ENCODE results near the gene LGALS8. TPM values are rescaled to one million over a fixed set of nuclear protein-coding genes. Genes with fewer than 3 reads are reported as not detected.

The LGALS8 gene
- total and polyA plus RNA-seq, 2 donors (not counting 1 experiment from before 2014, with no cell fraction given) = 38.0 to 67.0 TPM

GRCh38 chr1:236526079-236526478 is 2.3 kb downstream of the LGALS8 start:
- H3K27ac Mint-ChIP-seq = no peak overlapping the region
- 94% methylated on average over 2 of the region's 3 CpGs for WGBS (ENCODE audit: insufficient coverage)

GRCh38 chr1:236530286-236530685 is 6.5 kb downstream of the LGALS8 start:
- H3K4me1 Mint-ChIP-seq = peaks cover 24% of the 10 kb centered on the region
- no peak overlapping the region for H3K4me3 Mint-ChIP-seq
- H3K9ac ChIP-seq (ENCODE audit: low read length) = no peak overlapping the region
- no peak overlapping the region for H3K4me2 ChIP-seq (replicated peaks; ENCODE audit: low read depth, low read length, poor library complexity, severe bottlenecking)
- H3K27ac ChIP-seq (ENCODE audit: low read length in 2 of 2) = no peak overlapping the region
- peaks cover 11 to 13% of the 10 kb centered on the region in 2 donors for H3K4me1 ChIP-seq (ENCODE audit: control insufficient read depth in 2 of 2, insufficient read depth in 2 of 2, low read length in 2 of 2)
- no peak overlapping the region for H2AFZ ChIP-seq (ENCODE audit: insufficient read depth, low read depth, low read length, poor library complexity, severe bottlenecking)
- H3K27ac Mint-ChIP-seq = no peak overlapping the region
- DNase-seq = no peak
- WGBS (ENCODE audit: insufficient coverage) = 100% methylated on average over 1 of the region's 1 CpG
- intact Hi-C loops (cut with micrococcal nuclease) = no loop called here
- no peak for ATAC-seq (ENCODE audit: low read depth)
- no peaks in the 10 kb centered on the region for H4K20me1 ChIP-seq (ENCODE audit: control insufficient read depth, insufficient read depth, low read length, poor library complexity, severe bottlenecking)
- peaks cover 2 to 20% of the 10 kb centered on the region in 2 experiments for H3K36me3 ChIP-seq (replicated peaks in 1 of 2; ENCODE audit: control extremely low read depth in 1 of 2, control insufficient read depth in 1 of 2, extremely low read depth in 1 of 2, insufficient read depth in 2 of 2, low read length in 1 of 2)
- peaks cover 39% of the 10 kb centered on the region for H3K79me2 ChIP-seq (ENCODE audit: control insufficient read depth, insufficient read depth, low read length)
- no peaks in the 10 kb centered on the region for H3K9me3 Mint-ChIP-seq (ENCODE audit: insufficient read depth)
- no peaks in the 10 kb centered on the region for H3K27me3 Mint-ChIP-seq
- ChIA-PET CTCF (no interaction called here), POLR2A (interaction anchor here (0.6 kb wide), 1 partner anchor 436 kb away, joined by 7 read pairs; no protein-coding TSS in a partner anchor)
- no peaks in the 10 kb centered on the region for H3K27me3 ChIP-seq (replicated peaks in 1 of 4; ENCODE audit: control extremely low read depth in 1 of 4, control insufficient read depth in 3 of 4, insufficient read depth in 4 of 4, low read length in 3 of 4)
- no peak for TF ChIP-seq EZH2 (IDR thresholded peaks at IDR 0.05; ENCODE audit: borderline replicate concordance, insufficient read depth, low read depth, low read length, poor library complexity, severe bottlenecking)
- no peak for TF ChIP-seq CTCF (IDR thresholded peaks at IDR 0.05)
- H3K4me3 ChIP-seq (ENCODE audit: control extremely low read depth in 1 of 5, extremely low read depth in 1 of 5, insufficient read depth in 1 of 5, low read depth in 2 of 5, low read length in 4 of 5) = no peak overlapping the region
- H3K9me3 ChIP-seq (ENCODE audit: control extremely low read depth in 1 of 3, control insufficient read depth in 2 of 3, insufficient read depth in 1 of 3, low read length in 2 of 3) = no peaks in the 10 kb centered on the region

More at GRCh38 chr1:236526079-236526478, 2.3 kb downstream of the LGALS8 start:
- Histone ChIP-seq H3K27me3 (replicated peaks in 1 of 4; ENCODE audit: control extremely low read depth in 1 of 4, control insufficient read depth in 3 of 4, insufficient read depth in 4 of 4, low read length in 3 of 4) (no peaks in the 10 kb centered on the region), H3K4me2 (replicated peaks; ENCODE audit: low read depth, low read length, poor library complexity, severe bottlenecking) (no peak overlapping the region), H3K9ac (ENCODE audit: low read length) (no peak overlapping the region), H4K20me1 (ENCODE audit: control insufficient read depth, insufficient read depth, low read length, poor library complexity, severe bottlenecking) (no peaks in the 10 kb centered on the region), H3K36me3 (replicated peaks in 1 of 2; ENCODE audit: control extremely low read depth in 1 of 2, control insufficient read depth in 1 of 2, extremely low read depth in 1 of 2, insufficient read depth in 2 of 2, low read length in 1 of 2) (peaks cover 2 to 16% of the 10 kb centered on the region in 2 experiments), H3K4me3 (ENCODE audit: control extremely low read depth in 1 of 5, extremely low read depth in 1 of 5, insufficient read depth in 1 of 5, low read depth in 2 of 5, low read length in 4 of 5) (no peak overlapping the region), H3K27ac (ENCODE audit: low read length in 2 of 2) (no peak overlapping the region), H3K4me1 (ENCODE audit: control insufficient read depth in 2 of 2, insufficient read depth in 2 of 2, low read length in 2 of 2) (peaks cover 10 to 15% of the 10 kb centered on the region in 2 donors), H3K9me3 (ENCODE audit: control extremely low read depth in 1 of 3, control insufficient read depth in 2 of 3, insufficient read depth in 1 of 3, low read length in 2 of 3) (no peaks in the 10 kb centered on the region), H2AFZ (ENCODE audit: insufficient read depth, low read depth, low read length, poor library complexity, severe bottlenecking) (no peak overlapping the region), H3K79me2 (ENCODE audit: control insufficient read depth, insufficient read depth, low read length) (peaks cover 25% of the 10 kb centered on the region)
- ATAC-seq (ENCODE audit: low read depth) (no peak), DNase-seq (no peak)
- Mint-ChIP-seq H3K27me3 (no peaks in the 10 kb centered on the region), H3K4me3 (peak overlapping the region; percentile 18), H3K4me1 (peaks cover 26% of the 10 kb centered on the region), H3K9me3 (ENCODE audit: insufficient read depth) (no peaks in the 10 kb centered on the region)
- intact Hi-C loops (cut with micrococcal nuclease) = no loop called here
- TF ChIP-seq EZH2 (IDR thresholded peaks at IDR 0.05; ENCODE audit: borderline replicate concordance, insufficient read depth, low read depth, low read length, poor library complexity, severe bottlenecking) (no peak), CTCF (IDR thresholded peaks at IDR 0.05) (no peak)
- ChIA-PET POLR2A (no interaction called here), CTCF (no interaction called here)
